ENCODE results near the gene ALOX12B.

The ALOX12B gene

GRCh38 chr17:8101721-8102120 lies 14.2 kb upstream of the ALOX12B start:
- no peak overlapping the region for H2AFZ ChIP-seq (ENCODE audit: low read depth, low read length, severe bottlenecking)
- no peak overlapping the region for H3K27ac ChIP-seq (ENCODE audit: low read depth, low read length)
- H3K4me3 ChIP-seq (ENCODE audit: insufficient read depth, low read length, poor library complexity, severe bottlenecking), result no peak overlapping the region
- H3K79me2 ChIP-seq (ENCODE audit: insufficient read depth, low read length), result no peaks in the 10 kb centered on the region
- no peaks in the 10 kb centered on the region for H3F3A ChIP-seq (ENCODE audit: insufficient read depth)
- no peaks in the 10 kb centered on the region for H3K36me3 ChIP-seq (ENCODE audit: low read length)
- no peak for TF ChIP-seq CTCF (IDR thresholded peaks at IDR 0.05; ENCODE audit: insufficient read depth, low read length, poor library complexity, severe bottlenecking)
- no peak for TF ChIP-seq EZH2phosphoT487 (conservative IDR thresholded peaks at IDR 0.05; ENCODE audit: low read length)
- no peaks in the 10 kb centered on the region for H4K20me1 ChIP-seq (ENCODE audit: low read depth, low read length)
- no peak overlapping the region for H3K4me2 ChIP-seq (ENCODE audit: low read depth, low read length, poor library complexity, severe bottlenecking)
- no peak overlapping the region for H3K9ac ChIP-seq (ENCODE audit: low read length)
- H3K9me3 ChIP-seq (ENCODE audit: insufficient read depth, low read length), result no peaks in the 10 kb centered on the region
- no peaks in the 10 kb centered on the region for H3K27me3 ChIP-seq (ENCODE audit: low read length)
- no peaks in the 10 kb centered on the region for H3K9me2 ChIP-seq (replicated peaks; ENCODE audit: insufficient read depth, low read length)

- H3K4me3 ChIP-seq (ENCODE audit: insufficient read depth, low read length, poor library complexity, severe bottlenecking), result no peak overlapping the region
- no peaks in the 10 kb centered on the region for H3K79me2 ChIP-seq (ENCODE audit: insufficient read depth, low read length)
- H3K27ac ChIP-seq (ENCODE audit: low read depth, low read length), result no peak overlapping the region
- H3K9ac ChIP-seq (ENCODE audit: low read length), result no peak overlapping the region
- H3F3A ChIP-seq (ENCODE audit: insufficient read depth), result no peaks in the 10 kb centered on the region
- no peak for TF ChIP-seq CTCF (IDR thresholded peaks at IDR 0.05; ENCODE audit: insufficient read depth, low read length, poor library complexity, severe bottlenecking)
- H3K36me3 ChIP-seq (ENCODE audit: low read length), result no peaks in the 10 kb centered on the region
- no peaks in the 10 kb centered on the region for H3K9me3 ChIP-seq (ENCODE audit: insufficient read depth, low read length)
- H4K20me1 ChIP-seq (ENCODE audit: low read depth, low read length), result no peaks in the 10 kb centered on the region
- H2AFZ ChIP-seq (ENCODE audit: low read depth, low read length, severe bottlenecking), result no peak overlapping the region
- H3K27me3 ChIP-seq (ENCODE audit: low read length), result no peaks in the 10 kb centered on the region
- H3K4me2 ChIP-seq (ENCODE audit: low read depth, low read length, poor library complexity, severe bottlenecking), result no peak overlapping the region
- H3K9me2 ChIP-seq (replicated peaks; ENCODE audit: insufficient read depth, low read length), result no peaks in the 10 kb centered on the region
These were observed 13.2 kb upstream of the ALOX12B start for GRCh38 chr17:8100763-8101162.

- H3K79me2 ChIP-seq (ENCODE audit: insufficient read depth, low read length), result no peaks in the 10 kb centered on the region
- no peaks in the 10 kb centered on the region for H3K9me2 ChIP-seq (replicated peaks; ENCODE audit: insufficient read depth, low read length)
- H3K36me3 ChIP-seq (ENCODE audit: low read length), result no peaks in the 10 kb centered on the region
- H4K20me1 ChIP-seq (ENCODE audit: low read depth, low read length), result no peaks in the 10 kb centered on the region
- TF ChIP-seq EZH2phosphoT487 (conservative IDR thresholded peaks at IDR 0.05; ENCODE audit: low read length) (no peak), CTCF (IDR thresholded peaks at IDR 0.05; ENCODE audit: insufficient read depth, low read length, poor library complexity, severe bottlenecking) (no peak)
- no peaks in the 10 kb centered on the region for H3K9me3 ChIP-seq (ENCODE audit: insufficient read depth, low read length)
- H3K4me3 ChIP-seq (ENCODE audit: insufficient read depth, low read length, poor library complexity, severe bottlenecking), result no peak overlapping the region
- H3K9ac ChIP-seq (ENCODE audit: low read length), result no peak overlapping the region
- H3K27ac ChIP-seq (ENCODE audit: low read depth, low read length), result no peak overlapping the region
- H3K4me2 ChIP-seq (ENCODE audit: low read depth, low read length, poor library complexity, severe bottlenecking), result no peak overlapping the region
- no peak overlapping the region for H2AFZ ChIP-seq (ENCODE audit: low read depth, low read length, severe bottlenecking)
- no peaks in the 10 kb centered on the region for H3F3A ChIP-seq (ENCODE audit: insufficient read depth)
- H3K27me3 ChIP-seq (ENCODE audit: low read length), result no peaks in the 10 kb centered on the region
These were observed 12.6 kb upstream of the ALOX12B start for GRCh38 chr17:8100111-8100510.

- Histone ChIP-seq H3K9ac (ENCODE audit: low read length) (no peak overlapping the region), H3K79me2 (ENCODE audit: insufficient read depth, low read length) (no peaks in the 10 kb centered on the region), H4K20me1 (ENCODE audit: low read depth, low read length) (no peaks in the 10 kb centered on the region), H3K4me2 (ENCODE audit: low read depth, low read length, poor library complexity, severe bottlenecking) (no peak overlapping the region), H3K9me2 (replicated peaks; ENCODE audit: insufficient read depth, low read length) (no peaks in the 10 kb centered on the region), H3K27ac (ENCODE audit: low read depth, low read length) (no peak overlapping the region), H3K4me3 (ENCODE audit: insufficient read depth, low read length, poor library complexity, severe bottlenecking) (no peak overlapping the region), H3K27me3 (ENCODE audit: low read length) (no peaks in the 10 kb centered on the region), H3K9me3 (ENCODE audit: insufficient read depth, low read length) (no peaks in the 10 kb centered on the region), H3F3A (ENCODE audit: insufficient read depth) (no peaks in the 10 kb centered on the region), H3K36me3 (ENCODE audit: low read length) (no peaks in the 10 kb centered on the region), H2AFZ (ENCODE audit: low read depth, low read length, severe bottlenecking) (no peak overlapping the region)
- TF ChIP-seq EZH2phosphoT487 (conservative IDR thresholded peaks at IDR 0.05; ENCODE audit: low read length) (no peak), CTCF (IDR thresholded peaks at IDR 0.05; ENCODE audit: insufficient read depth, low read length, poor library complexity, severe bottlenecking) (no peak)
These were observed 9.0 kb upstream of the ALOX12B start for GRCh38 chr17:8096541-8096940.
